Naive B cell (primary cell): Measurements from ENCODE around the gene SLIT1. TPM values are rescaled to one million over a fixed set of nuclear protein-coding genes. Genes with fewer than 3 reads are reported as not detected.
A peak's percentile ranks its signal among the peaks of the same experiment; 100 is the strongest.

Source experiments
- ATAC-seq, 2 donors: fragments of 150-1000 bp; cut with Tn5 transposase; 2 replicates each; pipeline ENCODE4 v1.10.0; 2021; ENCODE audit warnings: low read depth in 2 of 2, mild to moderate bottlenecking in 2 of 2, moderate library complexity in 2 of 2
- DNase-seq: peaks from one replicate; pipeline ENCODE4 v3.0.0; 2022
- H3K27ac Mint-ChIP-seq, 6 donors: one replicate each; pipeline ENCODE4 v1.8.0; 2020 to 2022; ENCODE audit warnings: mild to moderate bottlenecking in 6 of 6, mixed read lengths in 6 of 6, moderate library complexity in 5 of 6, inconsistent platforms in 2 of 6
- H3K27me3 Mint-ChIP-seq, 3 donors: one replicate each; pipeline ENCODE4 v1.8.0; 2021 to 2022; ENCODE audit warnings: mixed read lengths in 3 of 3, mild to moderate bottlenecking in 1 of 3
- H3K36me3 Mint-ChIP-seq, 2 donors: one replicate each; pipeline ENCODE4 v1.8.0; 2020 to 2022; ENCODE audit warnings: mixed read lengths in 2 of 2, inconsistent platforms in 1 of 2, mild to moderate bottlenecking in 1 of 2
- H3K4me1 Mint-ChIP-seq, 3 donors: one replicate each; pipeline ENCODE4 v1.8.0; 2020 to 2022; ENCODE audit warnings: mixed read lengths in 3 of 3, inconsistent platforms in 1 of 3, mild to moderate bottlenecking in 1 of 3, moderate library complexity in 1 of 3
- H3K4me3 Mint-ChIP-seq, 8 donors: one replicate each; pipeline ENCODE4 v1.8.0; 2020 to 2022; ENCODE audit warnings: mild to moderate bottlenecking in 8 of 8, mixed read lengths in 8 of 8, moderate library complexity in 8 of 8, inconsistent platforms in 2 of 8
- H3K9me3 Mint-ChIP-seq, 7 donors: one replicate each; pipeline ENCODE4 v1.8.0; 2020 to 2022; ENCODE audit warnings: mixed read lengths in 7 of 7, mild to moderate bottlenecking in 5 of 7, inconsistent platforms in 2 of 7, moderate library complexity in 1 of 7
- polyA plus RNA-seq, 6 donors: library from polyadenylated mRNA; unstranded; fragments of 300-500 nt; fragmentation: Illumina TruSeq; gene quantifications; one replicate each; pipeline ENCODE4 v1.2.3, GENCODE V29; 2021; ENCODE audit warnings: low read depth in 6 of 6

Gene SLIT1
- polyA plus RNA-seq, 6 donors from 2014 or later, result 0.07 to 0.08 TPM; not detected in 4

GRCh38 chr10:97072851-97073665, 112.7 kb downstream of the SLIT1 start:
- Mint-ChIP-seq H3K9me3 (peaks cover 0 to 9% (median 5%) of the 10 kb centered on the region in 7 donors), H3K4me1 (peaks cover 0 to 5% (median 4%) of the 10 kb centered on the region in 3 donors), H3K4me3 (no peak overlapping the region), H3K36me3 (no peaks in the 10 kb centered on the region), H3K27me3 (peaks cover 51 to 76% (median 75%) of the 10 kb centered on the region in 3 donors), H3K27ac (no peak overlapping the region)
- ATAC-seq, result peak; percentile 54 to 77
- peak; percentile 65 for DNase-seq

GRCh38 chr10:97071496-97071895, 114.3 kb downstream of the SLIT1 start:
- DNase-seq (no peak), ATAC-seq (no peak)
- peaks cover 0 to 5% (median 4%) of the 10 kb centered on the region in 3 donors for H3K4me1 Mint-ChIP-seq
- no peaks in the 10 kb centered on the region for H3K36me3 Mint-ChIP-seq
- no peak overlapping the region for H3K4me3 Mint-ChIP-seq
- peaks cover 0 to 9% (median 5%) of the 10 kb centered on the region in 7 donors for H3K9me3 Mint-ChIP-seq
- no peak overlapping the region for H3K27ac Mint-ChIP-seq
- peaks cover 37 to 84% (median 73%) of the 10 kb centered on the region in 3 donors for H3K27me3 Mint-ChIP-seq

- no peak for DNase-seq
- no peaks in the 10 kb centered on the region for H3K36me3 Mint-ChIP-seq
- peaks cover 38 to 74% (median 65%) of the 10 kb centered on the region in 3 donors for H3K27me3 Mint-ChIP-seq
- H3K4me1 Mint-ChIP-seq, result peaks cover 0 to 5% (median 4%) of the 10 kb centered on the region in 3 donors
- no peak for ATAC-seq
- peak overlapping the region in 1 of 6 donors; percentile 49 for H3K27ac Mint-ChIP-seq
- no peak overlapping the region for H3K4me3 Mint-ChIP-seq
- H3K9me3 Mint-ChIP-seq, result peaks cover 0 to 9% (median 5%) of the 10 kb centered on the region in 7 donors
Observed at GRCh38 chr10:97069576-97070362, 116.0 kb downstream of the SLIT1 start.

- H3K4me3 Mint-ChIP-seq, result no peak overlapping the region
- H3K27me3 Mint-ChIP-seq, result peaks cover 35 to 67% (median 58%) of the 10 kb centered on the region in 3 donors
- H3K4me1 Mint-ChIP-seq, result peaks cover 0 to 5% (median 4%) of the 10 kb centered on the region in 3 donors
- no peaks in the 10 kb centered on the region for H3K36me3 Mint-ChIP-seq
- ATAC-seq (no peak), DNase-seq (no peak)
- no peak overlapping the region for H3K27ac Mint-ChIP-seq
- H3K9me3 Mint-ChIP-seq, result peaks cover 0 to 9% (median 5%) of the 10 kb centered on the region in 7 donors
Observed at GRCh38 chr10:97069026-97069425, 116.7 kb downstream of the SLIT1 start.

- ATAC-seq, result no peak
- no peak overlapping the region for H3K4me3 Mint-ChIP-seq
- H3K27ac Mint-ChIP-seq, result no peak overlapping the region
- peaks cover 0 to 7% (median 1%) of the 10 kb centered on the region in 3 donors for H3K4me1 Mint-ChIP-seq
- H3K27me3 Mint-ChIP-seq, result peaks cover 28 to 61% (median 46%) of the 10 kb centered on the region in 3 donors
- H3K9me3 Mint-ChIP-seq, result peaks cover 0 to 9% (median 5%) of the 10 kb centered on the region in 7 donors
- DNase-seq, result no peak
- no peaks in the 10 kb centered on the region for H3K36me3 Mint-ChIP-seq
Observed at GRCh38 chr10:97067716-97068391, 117.9 kb downstream of the SLIT1 start.

- ATAC-seq (no peak), DNase-seq (no peak)
- H3K4me1 Mint-ChIP-seq, result peaks cover 0 to 8% (median 0%) of the 10 kb centered on the region in 3 donors
- H3K9me3 Mint-ChIP-seq, result peaks cover 0 to 9% (median 5%) of the 10 kb centered on the region in 7 donors
- H3K4me3 Mint-ChIP-seq, result no peak overlapping the region
- no peaks in the 10 kb centered on the region for H3K36me3 Mint-ChIP-seq
- H3K27me3 Mint-ChIP-seq, result peaks cover 25 to 59% (median 39%) of the 10 kb centered on the region in 3 donors
- no peak overlapping the region for H3K27ac Mint-ChIP-seq
Observed at GRCh38 chr10:97066877-97067555, 118.7 kb downstream of the SLIT1 start.

- no peak overlapping the region for H3K4me3 Mint-ChIP-seq
- H3K9me3 Mint-ChIP-seq, result peaks cover 0 to 9% (median 5%) of the 10 kb centered on the region in 7 donors
- H3K27ac Mint-ChIP-seq, result peak overlapping the region in 1 of 6 donors; percentile 37
- no peaks in the 10 kb centered on the region for H3K36me3 Mint-ChIP-seq
- DNase-seq (no peak), ATAC-seq (no peak)
- H3K4me1 Mint-ChIP-seq, result peaks cover 0 to 8% (median 0%) of the 10 kb centered on the region in 3 donors
- peaks cover 21 to 49% (median 29%) of the 10 kb centered on the region in 3 donors for H3K27me3 Mint-ChIP-seq
Observed at GRCh38 chr10:97065686-97066660, 119.8 kb downstream of the SLIT1 start.

GRCh38 chr10:97065128-97065527, 120.6 kb downstream of the SLIT1 start:
- ATAC-seq, result no peak
- H3K36me3 Mint-ChIP-seq, result no peaks in the 10 kb centered on the region
- H3K4me1 Mint-ChIP-seq, result peaks cover 0 to 8% (median 0%) of the 10 kb centered on the region in 3 donors
- peaks cover 17 to 43% (median 22%) of the 10 kb centered on the region in 3 donors for H3K27me3 Mint-ChIP-seq
- H3K9me3 Mint-ChIP-seq, result peaks cover 0 to 9% (median 5%) of the 10 kb centered on the region in 7 donors
- H3K27ac Mint-ChIP-seq, result no peak overlapping the region
- H3K4me3 Mint-ChIP-seq, result no peak overlapping the region
- no peak for DNase-seq

- H3K27me3 Mint-ChIP-seq, result peaks cover 9 to 34% (median 15%) of the 10 kb centered on the region in 3 donors
- H3K27ac Mint-ChIP-seq, result no peak overlapping the region
- no peaks in the 10 kb centered on the region for H3K36me3 Mint-ChIP-seq
- H3K9me3 Mint-ChIP-seq, result peaks cover 0 to 1% (median under 1%) of the 10 kb centered on the region in 7 donors
- no peak for ATAC-seq
- no peak for DNase-seq
- H3K4me1 Mint-ChIP-seq, result peaks cover 0 to 8% (median 0%) of the 10 kb centered on the region in 3 donors
- H3K4me3 Mint-ChIP-seq, result peak overlapping the region in 1 of 8 donors; percentile 6
Observed at GRCh38 chr10:97063983-97064837, 121.5 kb downstream of the SLIT1 start.

- H3K9me3 Mint-ChIP-seq, result no peaks in the 10 kb centered on the region
- DNase-seq (no peak), ATAC-seq (no peak)
- H3K27me3 Mint-ChIP-seq, result peaks cover 4 to 26% (median 7%) of the 10 kb centered on the region in 3 donors
- H3K4me3 Mint-ChIP-seq, result no peak overlapping the region
- H3K27ac Mint-ChIP-seq, result no peak overlapping the region
- H3K36me3 Mint-ChIP-seq, result no peaks in the 10 kb centered on the region
- H3K4me1 Mint-ChIP-seq, result peaks cover 0 to 5% (median 0%) of the 10 kb centered on the region in 3 donors
Observed at GRCh38 chr10:97063271-97063982, 122.3 kb downstream of the SLIT1 start.
